GM18505 (cell line): ENCODE data around the gene VAPA.

Experiments used
- ATAC-seq: cut with Tn5 transposase; IDR thresholded peaks from one replicate; pipeline ENCODE4 v1.9.1; 2021; ENCODE audit not compliant: unreplicated experiment
- POLR2A ChIP-seq: IDR thresholded peaks from 4 replicates; pipeline ENCODE4 v1.6.1; 2011; ENCODE audit warnings: borderline replicate concordance; ENCODE audit not compliant: insufficient read depth, insufficient read length; ENCODE audit errors: extremely low read depth

VAPA gene

GRCh38 chr18:9947248-9947647 is 33.4 kb downstream of the VAPA start:
- ATAC-seq: no peak
- no peak for TF ChIP-seq POLR2A

- no peak for TF ChIP-seq POLR2A
- ATAC-seq: no peak
Observed at GRCh38 chr18:9949315-9949714, 35.5 kb downstream of the VAPA start.

DNA sequence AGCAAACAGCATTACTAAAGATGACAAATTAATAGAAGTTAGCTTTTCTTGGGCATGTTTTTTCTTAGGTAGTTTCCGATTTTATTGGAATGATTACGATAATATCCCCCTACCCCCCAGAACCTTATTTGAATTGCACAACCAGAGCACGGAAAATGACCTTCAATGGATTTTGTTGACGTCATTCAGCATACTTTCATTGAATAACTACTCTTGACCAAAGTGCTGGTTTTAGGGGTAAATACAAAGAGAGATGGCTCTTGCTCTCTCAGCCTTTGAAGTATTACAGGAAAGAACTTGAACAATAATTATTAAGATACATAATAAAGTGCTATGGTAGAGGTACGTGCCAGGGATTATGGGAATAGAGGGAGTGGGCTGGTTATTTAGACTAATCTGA is 36.0 kb downstream of the VAPA start:
- TF ChIP-seq POLR2A: no peak

GRCh38 chr18:9950289-9951016 is 36.6 kb downstream of the VAPA start:
- TF ChIP-seq POLR2A: no peak
- ATAC-seq: no peak

More for the DNA sequence above, 36.0 kb downstream of the VAPA start:
- ATAC-seq: no peak

GRCh38 chr18:9951022-9951859 is 37.4 kb downstream of the VAPA start:
- TF ChIP-seq POLR2A: no peak

GRCh38 chr18:9952633-9953416 is 39.0 kb downstream of the VAPA start:
- ATAC-seq: no peak
- no peak for TF ChIP-seq POLR2A

More at GRCh38 chr18:9951022-9951859, 37.4 kb downstream of the VAPA start:
- no peak for ATAC-seq

DNA sequence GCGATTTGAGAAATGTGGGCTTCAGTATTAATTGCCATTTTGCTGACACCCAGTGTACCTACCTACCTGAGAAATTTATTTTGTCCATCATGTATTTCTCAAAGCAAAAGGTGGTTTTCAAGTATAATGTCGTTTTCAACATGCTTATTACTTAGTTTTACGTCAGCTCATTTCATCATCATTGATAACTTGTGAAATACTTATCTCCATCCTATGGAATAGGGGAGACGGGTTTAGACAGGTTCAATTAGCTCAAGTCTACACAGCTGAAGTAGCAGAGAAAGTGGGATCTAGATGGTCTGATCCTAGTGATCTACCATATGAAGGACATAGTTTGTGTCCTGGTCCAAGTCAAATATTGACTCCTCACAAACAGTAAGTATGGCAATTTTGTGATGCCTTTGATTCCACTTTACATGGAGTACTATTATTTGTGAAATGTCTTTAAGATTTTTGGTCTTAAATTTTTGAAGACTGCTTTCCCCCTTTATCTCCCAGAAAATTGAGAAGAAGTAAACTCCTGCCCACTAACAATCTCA is 45.1 kb downstream of the VAPA start:
- TF ChIP-seq POLR2A: no peak
- no peak for ATAC-seq

GRCh38 chr18:9959564-9959963 is 45.7 kb downstream of the VAPA start:
- ATAC-seq: no peak

GRCh38 chr18:9960258-9960904 is 46.6 kb downstream of the VAPA start:
- TF ChIP-seq POLR2A: no peak
- no peak for ATAC-seq

More at GRCh38 chr18:9959564-9959963, 45.7 kb downstream of the VAPA start:
- no peak for TF ChIP-seq POLR2A

GRCh38 chr18:9961041-9961440 is 47.2 kb downstream of the VAPA start:
- ATAC-seq: no peak
- TF ChIP-seq POLR2A: no peak

- no peak for TF ChIP-seq POLR2A
- no peak for ATAC-seq
Observed at GRCh38 chr18:9965711-9966624, 52.2 kb downstream of the VAPA start.
